IMR-90 (cell line): ENCODE data around the gene MBL2.

ENCODE experiments used
- CTCF ChIP-seq: conservative IDR thresholded peaks from 2 replicates; pipeline ENCODE4 v1.5.1; 2012; ENCODE audit warnings: mild to moderate bottlenecking, low read depth, low read length, improper control_type of control experiment
- RAD21 ChIP-seq: IDR thresholded peaks from 2 replicates; pipeline ENCODE4 v1.6.1; 2012; ENCODE audit warnings: low read length, improper control_type of control experiment

GRCh38 chr10:52769966-52770365 is 2.6 kb downstream of the MBL2 start:
- TF ChIP-seq CTCF (no peak), RAD21 (no peak)
